ENCODE measurements around the gene GALNTL6. TPM values are rescaled to one million over a fixed set of nuclear protein-coding genes. Genes with fewer than 3 reads are reported as not detected.

The GALNTL6 gene
- total and polyA plus RNA-seq, 9 of the 15 experiments (the other 6 are each of a cell fraction or from before 2014, with no cell fraction given) = 0.18 to 0.50 (median 0.29) TPM

GRCh38 chr4:172654457-172654856, 841.3 kb downstream of the GALNTL6 start:
- H3K4me2 ChIP-seq (ENCODE audit: insufficient read depth, low read length) = no peak overlapping the region
- no peak overlapping the region for H3K9ac ChIP-seq (ENCODE audit: insufficient read depth in 1 of 2, low read depth in 2 of 2, low read length in 2 of 2)
- H4K20me1 ChIP-seq (replicated peaks; ENCODE audit: control insufficient read depth, insufficient read depth, low read length) = no peaks in the 10 kb centered on the region
- TF ChIP-seq KDM2B (CRISPR knock-in tag; IDR thresholded peaks at IDR 0.05) (no peak), DMBX1 (CRISPR knock-in tag; IDR thresholded peaks at IDR 0.05; ENCODE audit: borderline replicate concordance) (no peak), GTF2E2 (tag; IDR thresholded peaks at IDR 0.05) (no peak)
- TF ChIP-seq, protein P1, sequence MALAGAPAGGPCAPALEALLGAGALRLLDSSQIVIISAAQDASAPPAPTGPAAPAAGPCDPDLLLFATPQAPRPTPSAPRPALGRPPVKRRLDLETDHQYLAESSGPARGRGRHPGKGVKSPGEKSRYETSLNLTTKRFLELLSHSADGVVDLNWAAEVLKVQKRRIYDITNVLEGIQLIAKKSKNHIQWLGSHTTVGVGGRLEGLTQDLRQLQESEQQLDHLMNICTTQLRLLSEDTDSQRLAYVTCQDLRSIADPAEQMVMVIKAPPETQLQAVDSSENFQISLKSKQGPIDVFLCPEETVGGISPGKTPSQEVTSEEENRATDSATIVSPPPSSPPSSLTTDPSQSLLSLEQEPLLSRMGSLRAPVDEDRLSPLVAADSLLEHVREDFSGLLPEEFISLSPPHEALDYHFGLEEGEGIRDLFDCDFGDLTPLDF (CRISPR knock-in tag; IDR thresholded peaks at IDR 0.05) = no peak
- H3K4me3 ChIP-seq = no peak overlapping the region
- no peaks in the 10 kb centered on the region for H3K27me3 ChIP-seq (ENCODE audit: control insufficient read depth in 2 of 2, insufficient read depth in 2 of 2, low read length in 2 of 2)
- no peaks in the 10 kb centered on the region for H3K4me1 ChIP-seq (replicated peaks in 1 of 2; ENCODE audit: control insufficient read depth in 2 of 2, insufficient read depth in 2 of 2, low read length in 2 of 2)
- H3K36me3 ChIP-seq (ENCODE audit: control insufficient read depth, insufficient read depth, low read length) = no peaks in the 10 kb centered on the region
- no peaks in the 10 kb centered on the region for H3K9me1 ChIP-seq (ENCODE audit: control insufficient read depth, insufficient read depth, low read length)
- no TSS peak for BruUV-seq (replicated peaks)
- POLR2A ChIA-PET = interaction anchor here (1.0 kb wide), 1 partner anchor 62 kb away, joined by 3 read pairs; no protein-coding TSS in a partner anchor
- in situ Hi-C loops (cut with MboI) (no loop called here), intact Hi-C loops (cut with micrococcal nuclease) (no loop called here)
- no peak for ATAC-seq
- FAIRE-seq = no peak
- H3K9me3 ChIP-seq (replicated peaks; ENCODE audit: control insufficient read depth, insufficient read depth, low read depth, low read length) = no peaks in the 10 kb centered on the region
- no peak overlapping the region for H3K27ac ChIP-seq (ENCODE audit: extremely low read depth, low read depth, low read length)
- H2AFZ ChIP-seq (ENCODE audit: low read depth, low read length) = no peak overlapping the region
- H3K79me2 ChIP-seq (ENCODE audit: control insufficient read depth, insufficient read depth, low read length) = no peaks in the 10 kb centered on the region
- 0% methylated on average over 3 of the region's 3 CpGs for WGBS (ENCODE audit: insufficient coverage, low coverage, missing lambda C conversion rate)
- no peak for DNase-seq (ENCODE audit: extremely low read depth in 1 of 4, low spot score in 3 of 4)
- CTCF ChIA-PET (ENCODE audit: low intra/inter-chr PET ratio) = no interaction called here

DNA sequence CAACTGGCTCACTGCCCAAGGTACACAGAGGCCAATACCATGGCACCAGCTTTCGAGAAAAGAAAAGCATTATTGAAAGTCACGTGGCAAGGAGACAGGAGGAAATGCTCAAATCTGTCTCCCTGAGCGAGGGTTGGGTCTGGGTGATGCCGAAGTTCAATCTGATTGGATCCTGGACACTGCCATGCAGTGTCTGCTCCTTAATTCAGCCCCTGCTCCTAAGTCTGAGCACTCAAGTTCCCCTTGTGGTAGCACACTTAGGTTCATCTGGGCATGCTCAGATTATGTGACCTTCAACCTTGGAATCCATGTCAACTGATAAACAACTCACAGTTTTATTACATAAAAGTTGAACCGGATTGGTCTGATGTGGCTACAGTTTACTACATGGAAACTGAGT, 842.9 kb downstream of the GALNTL6 start:
- H3K27ac ChIP-seq (ENCODE audit: extremely low read depth, low read depth, low read length) = no peak overlapping the region
- no peaks in the 10 kb centered on the region for H3K9me3 ChIP-seq (replicated peaks; ENCODE audit: control insufficient read depth, insufficient read depth, low read depth, low read length)
- no peaks in the 10 kb centered on the region for H3K36me3 ChIP-seq (ENCODE audit: control insufficient read depth, insufficient read depth, low read length)
- H3K79me2 ChIP-seq (ENCODE audit: control insufficient read depth, insufficient read depth, low read length) = no peaks in the 10 kb centered on the region
- H3K4me1 ChIP-seq (replicated peaks in 1 of 2; ENCODE audit: control insufficient read depth in 2 of 2, insufficient read depth in 2 of 2, low read length in 2 of 2) = no peaks in the 10 kb centered on the region
- H3K4me2 ChIP-seq (ENCODE audit: insufficient read depth, low read length) = no peak overlapping the region
- intact Hi-C loops (cut with micrococcal nuclease) = no loop called here
- FAIRE-seq (no peak), ATAC-seq (no peak), DNase-seq (ENCODE audit: extremely low read depth in 1 of 4, low spot score in 3 of 4) (no peak)
- no peaks in the 10 kb centered on the region for H4K20me1 ChIP-seq (replicated peaks; ENCODE audit: control insufficient read depth, insufficient read depth, low read length)
- H3K4me3 ChIP-seq = no peak overlapping the region
- H3K9me1 ChIP-seq (ENCODE audit: control insufficient read depth, insufficient read depth, low read length) = no peaks in the 10 kb centered on the region
- WGBS (ENCODE audit: insufficient coverage, low coverage, missing lambda C conversion rate) = 0% methylated on average over 5 of the region's 5 CpGs
- no TSS peak for BruUV-seq (replicated peaks)
- CTCF ChIA-PET (ENCODE audit: low intra/inter-chr PET ratio) = no interaction called here
- no peak overlapping the region for H2AFZ ChIP-seq (ENCODE audit: low read depth, low read length)
- no peaks in the 10 kb centered on the region for H3K27me3 ChIP-seq (ENCODE audit: control insufficient read depth in 2 of 2, insufficient read depth in 2 of 2, low read length in 2 of 2)
- H3K9ac ChIP-seq (ENCODE audit: insufficient read depth in 1 of 2, low read depth in 2 of 2, low read length in 2 of 2) = no peak overlapping the region
- in situ Hi-C loops (cut with MboI) = no loop called here
- POLR2A ChIA-PET = no interaction called here
- TF ChIP-seq PCBP2 (IDR thresholded peaks at IDR 0.05; ENCODE audit: low read depth, low read length, poor library complexity, severe bottlenecking) (no peak), HDGF (IDR thresholded peaks at IDR 0.05) (no peak), ZNF232 (CRISPR knock-in tag; IDR thresholded peaks at IDR 0.05) (no peak), NFE2 (IDR thresholded peaks at IDR 0.05; ENCODE audit: low read depth) (no peak), ZZZ3 (IDR thresholded peaks at IDR 0.05) (no peak), SREBF2 (CRISPR knock-in tag; IDR thresholded peaks at IDR 0.05) (no peak)
- TF ChIP-seq, protein P2, sequence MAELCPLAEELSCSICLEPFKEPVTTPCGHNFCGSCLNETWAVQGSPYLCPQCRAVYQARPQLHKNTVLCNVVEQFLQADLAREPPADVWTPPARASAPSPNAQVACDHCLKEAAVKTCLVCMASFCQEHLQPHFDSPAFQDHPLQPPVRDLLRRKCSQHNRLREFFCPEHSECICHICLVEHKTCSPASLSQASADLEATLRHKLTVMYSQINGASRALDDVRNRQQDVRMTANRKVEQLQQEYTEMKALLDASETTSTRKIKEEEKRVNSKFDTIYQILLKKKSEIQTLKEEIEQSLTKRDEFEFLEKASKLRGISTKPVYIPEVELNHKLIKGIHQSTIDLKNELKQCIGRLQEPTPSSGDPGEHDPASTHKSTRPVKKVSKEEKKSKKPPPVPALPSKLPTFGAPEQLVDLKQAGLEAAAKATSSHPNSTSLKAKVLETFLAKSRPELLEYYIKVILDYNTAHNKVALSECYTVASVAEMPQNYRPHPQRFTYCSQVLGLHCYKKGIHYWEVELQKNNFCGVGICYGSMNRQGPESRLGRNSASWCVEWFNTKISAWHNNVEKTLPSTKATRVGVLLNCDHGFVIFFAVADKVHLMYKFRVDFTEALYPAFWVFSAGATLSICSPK (IDR thresholded peaks at IDR 0.05; ENCODE audit: borderline replicate concordance) = no peak
- TF ChIP-seq, protein P3, sequence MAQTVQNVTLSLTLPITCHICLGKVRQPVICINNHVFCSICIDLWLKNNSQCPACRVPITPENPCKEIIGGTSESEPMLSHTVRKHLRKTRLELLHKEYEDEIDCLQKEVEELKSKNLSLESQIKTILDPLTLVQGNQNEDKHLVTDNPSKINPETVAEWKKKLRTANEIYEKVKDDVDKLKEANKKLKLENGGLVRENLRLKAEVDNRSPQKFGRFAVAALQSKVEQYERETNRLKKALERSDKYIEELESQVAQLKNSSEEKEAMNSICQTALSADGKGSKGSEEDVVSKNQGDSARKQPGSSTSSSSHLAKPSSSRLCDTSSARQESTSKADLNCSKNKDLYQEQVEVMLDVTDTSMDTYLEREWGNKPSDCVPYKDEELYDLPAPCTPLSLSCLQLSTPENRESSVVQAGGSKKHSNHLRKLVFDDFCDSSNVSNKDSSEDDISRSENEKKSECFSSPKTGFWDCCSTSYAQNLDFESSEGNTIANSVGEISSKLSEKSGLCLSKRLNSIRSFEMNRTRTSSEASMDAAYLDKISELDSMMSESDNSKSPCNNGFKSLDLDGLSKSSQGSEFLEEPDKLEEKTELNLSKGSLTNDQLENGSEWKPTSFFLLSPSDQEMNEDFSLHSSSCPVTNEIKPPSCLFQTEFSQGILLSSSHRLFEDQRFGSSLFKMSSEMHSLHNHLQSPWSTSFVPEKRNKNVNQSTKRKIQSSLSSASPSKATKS (CRISPR knock-in tag; IDR thresholded peaks at IDR 0.05) = no peak

All from K562 (cell line).